ENCODE data around the gene IL26. TPM values are rescaled to one million over a fixed set of nuclear protein-coding genes. Genes with fewer than 3 reads are reported as not detected.

Gene IL26
- total RNA-seq, 1 experiment from 2014 or later = not detected

GRCh38 chr12:68231229-68231628 lies 5.6 kb upstream of the IL26 start:
- CTCF ChIA-PET = interaction anchor here (0.6 kb wide), 1 partner anchor 105 kb away, joined by 3 read pairs; no protein-coding TSS in a partner anchor
- Histone ChIP-seq H3F3A (ENCODE audit: insufficient read depth, low read depth) (no peaks in the 10 kb centered on the region), H4K20me1 (ENCODE audit: insufficient read depth) (no peaks in the 10 kb centered on the region), H3K4me3 (no peak overlapping the region), H3K79me2 (ENCODE audit: low read depth) (no peaks in the 10 kb centered on the region), H3K36me3 (ENCODE audit: low read depth) (no peaks in the 10 kb centered on the region), H3K27ac (no peak overlapping the region), H3K27me3 (ENCODE audit: insufficient read depth, low read depth) (no peaks in the 10 kb centered on the region), H3K4me2 (no peak overlapping the region), H3K9me2 (ENCODE audit: insufficient read depth) (no peaks in the 10 kb centered on the region), H3K4me1 (replicated peaks; ENCODE audit: insufficient read depth) (no peaks in the 10 kb centered on the region), H2AFZ (no peak overlapping the region), H3K9me3 (ENCODE audit: insufficient read depth, low read depth) (no peaks in the 10 kb centered on the region)
- TF ChIP-seq EZH2 (IDR thresholded peaks at IDR 0.05; ENCODE audit: low read depth) = no peak
- TF ChIP-seq CTCF (conservative IDR thresholded peaks at IDR 0.05) = no peak
- intact Hi-C loops (cut with micrococcal nuclease; ENCODE audit: unreplicated experiment) = no loop called here
- POLR2A ChIA-PET (ENCODE audit: unreplicated experiment) = no interaction called here
- no TSS peak for BruUV-seq (replicated peaks)
- DNase-seq = no peak

- Histone ChIP-seq H3K36me3 (ENCODE audit: low read depth) (no peaks in the 10 kb centered on the region), H3K79me2 (ENCODE audit: low read depth) (no peaks in the 10 kb centered on the region), H4K20me1 (ENCODE audit: insufficient read depth) (no peaks in the 10 kb centered on the region), H3K27me3 (ENCODE audit: insufficient read depth, low read depth) (no peaks in the 10 kb centered on the region), H3K27ac (no peak overlapping the region), H3K4me3 (no peak overlapping the region), H3K9me3 (ENCODE audit: insufficient read depth, low read depth) (no peaks in the 10 kb centered on the region), H3K4me1 (replicated peaks; ENCODE audit: insufficient read depth) (0 out of 2 replicates have a peak, but pooled peaks cover 2% of the 10 kb centered on the region), H2AFZ (no peak overlapping the region), H3K4me2 (no peak overlapping the region), H3F3A (ENCODE audit: insufficient read depth, low read depth) (0 out of 2 replicates have a peak, but pooled peaks cover under 1% of the 10 kb centered on the region), H3K9me2 (ENCODE audit: insufficient read depth) (no peaks in the 10 kb centered on the region)
- TF ChIP-seq EZH2 (IDR thresholded peaks at IDR 0.05; ENCODE audit: low read depth) (no peak), CTCF (conservative IDR thresholded peaks at IDR 0.05) (no peak)
- no peak for DNase-seq
- intact Hi-C loops (cut with micrococcal nuclease; ENCODE audit: unreplicated experiment) = no loop called here
- CTCF ChIA-PET = no interaction called here
- POLR2A ChIA-PET (ENCODE audit: unreplicated experiment) = no interaction called here
- no TSS peak for BruUV-seq (replicated peaks)
These were observed 4.3 kb upstream of the IL26 start for GRCh38 chr12:68229956-68230355.

- H3K27ac ChIP-seq = no peak overlapping the region
- BruUV-seq (replicated peaks) = no TSS peak
These were observed 1.7 kb upstream of the IL26 start for GRCh38 chr12:68227356-68227755.

More at GRCh38 chr12:68227356-68227755, 1.7 kb upstream of the IL26 start:
- Histone ChIP-seq H3K27me3 (ENCODE audit: insufficient read depth, low read depth) (no peaks in the 10 kb centered on the region), H3K4me3 (no peak overlapping the region), H4K20me1 (ENCODE audit: insufficient read depth) (no peaks in the 10 kb centered on the region), H3F3A (ENCODE audit: insufficient read depth, low read depth) (0 out of 2 replicates have a peak, but pooled peaks cover 3% of the 10 kb centered on the region), H3K9me2 (ENCODE audit: insufficient read depth) (no peaks in the 10 kb centered on the region), H3K9me3 (ENCODE audit: insufficient read depth, low read depth) (no peaks in the 10 kb centered on the region), H2AFZ (no peak overlapping the region), H3K4me1 (replicated peaks; ENCODE audit: insufficient read depth) (0 out of 2 replicates have a peak, but pooled peaks cover 11% of the 10 kb centered on the region), H3K79me2 (ENCODE audit: low read depth) (no peaks in the 10 kb centered on the region), H3K36me3 (ENCODE audit: low read depth) (no peaks in the 10 kb centered on the region), H3K4me2 (no peak overlapping the region)
- TF ChIP-seq CTCF (conservative IDR thresholded peaks at IDR 0.05) (no peak), EZH2 (IDR thresholded peaks at IDR 0.05; ENCODE audit: low read depth) (no peak)
- CTCF ChIA-PET = interaction anchor here (0.7 kb wide), 1 partner anchor 209 kb away, joined by 3 read pairs; no protein-coding TSS in a partner anchor
- DNase-seq = no peak
- intact Hi-C loops (cut with micrococcal nuclease; ENCODE audit: unreplicated experiment) = no loop called here
- POLR2A ChIA-PET (ENCODE audit: unreplicated experiment) = no interaction called here

Measured in PC-9 (cell line).